ENCODE data around the gene IGF2BP2.
"Not testable (repeated sequence)": the region's sequence is repeated elsewhere in the genome, so short reads cannot be mapped to it uniquely, and the experiment has no call there.

Gene IGF2BP2

DNA sequence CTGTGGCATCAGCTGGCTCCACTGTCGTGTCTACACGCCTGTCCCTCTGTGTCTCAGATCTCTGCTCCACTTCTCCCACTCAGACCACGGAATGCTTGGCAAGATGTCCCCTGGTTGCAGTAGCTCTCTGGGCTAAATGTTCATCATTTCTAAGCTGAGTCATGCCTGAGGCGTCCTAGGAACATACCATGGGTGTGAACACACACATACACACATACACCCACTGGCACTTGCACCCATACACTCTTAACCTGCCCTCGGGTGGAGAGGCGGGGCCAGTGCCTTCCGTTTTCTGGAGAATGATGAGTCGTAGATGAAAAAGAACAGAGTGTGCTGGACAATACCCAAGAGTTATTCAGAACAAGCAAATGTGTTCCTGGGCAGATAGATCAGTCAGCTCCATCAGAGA is 166.3 kb downstream of the IGF2BP2 start:
- DNase-seq, result no peak

GRCh38 chr3:185657691-185658503 is 166.9 kb downstream of the IGF2BP2 start:
- no peak for DNase-seq

DNA sequence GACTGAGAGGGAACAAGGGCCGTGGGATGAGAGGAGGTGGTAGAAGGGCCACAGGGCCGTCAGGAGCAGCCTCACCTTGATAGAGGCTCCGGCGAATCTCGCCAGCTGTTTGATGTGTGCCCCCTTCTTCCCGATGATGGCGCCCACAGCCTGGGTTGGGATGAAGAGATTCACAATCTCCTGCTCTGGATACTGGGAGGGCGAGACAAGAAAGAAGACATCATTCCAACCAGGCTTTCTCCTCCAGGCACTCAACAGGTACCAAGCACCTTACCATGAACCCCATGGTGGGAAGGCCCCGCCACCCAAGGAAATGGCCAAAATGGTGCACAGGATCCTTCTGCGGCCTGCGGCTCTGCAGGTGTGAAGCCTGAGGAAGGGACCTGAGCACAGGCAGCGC is 167.6 kb downstream of the IGF2BP2 start:
- DNase-seq, result no peak

- DNase-seq, result no peak
Observed at GRCh38 chr3:185656321-185656840, 168.5 kb downstream of the IGF2BP2 start.

GRCh38 chr3:185655426-185656320 is 169.2 kb downstream of the IGF2BP2 start:
- no peak for DNase-seq

DNA sequence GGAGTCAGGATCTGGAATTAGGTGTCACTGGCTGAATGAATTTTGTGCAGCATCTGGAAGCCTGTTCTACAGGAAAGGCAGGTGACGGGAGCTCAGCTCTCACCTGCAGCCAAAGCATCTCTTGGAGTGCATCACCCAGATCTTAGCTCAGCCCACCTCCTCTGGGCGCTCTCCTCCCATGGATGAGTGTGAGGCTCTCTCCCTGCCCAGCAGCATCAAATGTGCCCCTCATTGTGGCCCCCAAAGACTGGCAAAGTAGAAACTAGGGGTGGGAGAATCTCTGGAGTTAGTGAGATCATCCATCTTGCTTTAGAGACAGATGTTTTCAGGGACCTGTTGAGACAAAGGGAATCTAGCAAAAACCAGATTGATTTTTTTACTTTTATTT is 170.1 kb downstream of the IGF2BP2 start:
- no peak for DNase-seq

DNA sequence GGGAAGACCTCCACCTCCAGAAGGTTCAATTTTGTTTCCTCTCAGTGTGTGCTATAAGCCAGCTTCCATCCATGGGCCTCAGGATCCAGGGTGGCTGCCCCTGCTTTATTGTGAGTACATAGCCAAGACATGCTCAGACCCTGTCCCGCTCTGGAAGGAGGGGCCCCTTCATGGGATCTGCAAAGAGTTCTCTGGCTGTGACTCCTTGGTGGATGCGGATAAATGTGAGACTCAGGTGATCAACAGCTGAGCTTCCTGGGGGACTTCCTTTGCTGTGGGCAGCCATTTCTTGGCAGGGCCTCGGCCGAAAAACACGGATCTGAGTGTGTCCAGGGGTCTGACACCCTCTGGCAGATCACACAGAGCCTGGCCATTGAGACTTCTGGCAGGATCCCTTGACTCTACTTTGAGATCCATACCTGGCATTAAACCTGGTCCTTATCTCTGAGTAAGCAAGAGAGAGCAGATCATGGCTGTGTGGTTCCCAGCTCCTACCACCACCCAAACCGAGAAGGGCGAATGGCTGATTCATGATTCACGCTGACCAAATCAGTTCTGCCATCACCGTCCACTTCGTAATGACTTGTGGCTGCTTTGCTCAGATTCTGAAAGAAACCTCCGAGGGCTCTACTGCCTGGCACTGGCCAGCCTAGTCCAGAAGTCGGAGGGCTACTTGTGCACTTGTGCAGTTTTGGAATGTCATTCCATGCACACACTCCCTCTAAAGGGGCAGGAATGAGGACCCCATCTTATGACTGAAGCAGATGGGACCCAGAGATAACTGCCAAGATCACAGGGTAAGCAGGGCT is 170.7 kb downstream of the IGF2BP2 start:
- DNase-seq, result no peak

GRCh38 chr3:185651971-185652370 is 172.9 kb downstream of the IGF2BP2 start:
- no peak for DNase-seq

- DNase-seq, result no peak
Observed at GRCh38 chr3:185649414-185649813, 175.4 kb downstream of the IGF2BP2 start.

DNA sequence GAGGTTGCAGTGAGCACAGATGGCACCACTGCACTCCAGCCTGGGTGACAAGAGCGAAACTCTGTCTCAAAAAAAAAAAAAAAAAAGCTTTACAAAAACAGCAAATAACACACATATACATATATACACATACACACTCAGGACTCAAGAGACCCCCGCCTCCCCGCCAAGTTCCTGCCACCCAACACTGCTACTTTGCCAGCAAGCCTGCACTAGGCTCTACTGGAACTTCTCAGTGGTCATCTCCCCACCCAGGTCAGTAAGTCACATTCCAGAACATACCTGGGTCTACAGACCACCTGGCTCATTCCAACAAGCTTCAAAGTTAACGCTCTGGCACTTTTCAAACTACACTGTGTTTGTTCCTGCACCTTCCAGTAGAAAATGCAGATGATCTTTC is 176.4 kb downstream of the IGF2BP2 start:
- DNase-seq, result no peak

DNA sequence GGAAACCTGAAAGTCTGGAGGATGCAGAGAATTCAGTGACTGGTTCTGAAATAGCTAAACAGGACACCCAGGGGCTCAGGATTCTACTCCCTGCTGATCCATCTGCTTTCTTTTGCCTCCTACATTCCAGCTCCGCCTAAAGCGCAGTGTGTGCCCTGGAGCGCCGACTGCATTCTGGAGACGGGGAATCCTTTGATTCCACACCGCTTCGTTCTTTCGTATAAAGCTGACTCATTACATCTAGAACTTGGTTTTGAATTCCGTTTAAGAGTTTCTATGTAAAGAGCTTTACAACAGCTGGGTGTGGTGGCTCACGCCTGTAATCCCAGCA is 177.0 kb downstream of the IGF2BP2 start:
- no peak for DNase-seq

GRCh38 chr3:185647134-185647879 is 177.5 kb downstream of the IGF2BP2 start:
- no peak for DNase-seq

GRCh38 chr3:185646382-185647133 is 178.3 kb downstream of the IGF2BP2 start:
- peak in 1 of 2 donors; percentile 22 for DNase-seq

DNA sequence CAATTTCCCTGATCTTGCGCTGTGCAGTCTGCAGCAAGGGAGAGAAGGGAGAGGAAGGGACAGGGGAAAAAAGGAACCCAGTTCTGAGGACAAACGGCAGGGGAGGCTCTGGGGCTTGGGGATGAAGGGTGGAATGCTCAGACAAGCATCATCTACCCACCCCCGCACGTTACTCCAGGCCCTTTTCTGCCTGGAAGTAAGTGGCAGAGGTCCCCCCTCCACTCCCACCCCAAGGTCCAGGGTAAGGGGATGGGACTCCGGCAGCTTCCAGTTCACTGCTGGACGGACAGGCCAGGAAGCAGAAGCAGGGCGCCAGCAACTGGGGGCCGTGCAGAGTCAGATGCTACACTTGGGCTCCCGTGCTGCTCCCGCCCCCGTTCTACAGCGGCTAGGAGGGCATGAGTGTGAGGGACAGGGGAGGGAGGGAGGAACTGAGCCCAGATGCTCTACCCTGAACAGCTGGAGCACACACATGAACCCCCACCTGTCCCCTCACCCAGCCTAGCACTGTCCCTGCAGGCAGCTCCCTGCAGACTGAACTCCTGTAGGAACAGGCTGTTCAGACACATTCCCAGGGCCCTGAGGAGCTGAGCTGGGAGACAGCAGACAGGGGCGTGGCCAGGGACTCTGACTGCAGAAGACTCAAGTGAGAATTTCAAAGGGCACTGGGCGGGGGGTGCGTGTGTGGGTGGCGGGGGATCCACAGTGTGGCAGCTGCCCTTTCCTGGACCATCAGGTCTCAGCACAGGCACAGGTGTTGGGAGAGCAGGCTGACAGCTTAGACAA is 179.1 kb downstream of the IGF2BP2 start:
- DNase-seq, result no peak

- not testable (repeated sequence) for DNase-seq
Observed at GRCh38 chr3:185645191-185645590, 179.7 kb downstream of the IGF2BP2 start.

GRCh38 chr3:185640308-185640707 is 184.5 kb downstream of the IGF2BP2 start:
- no peak for DNase-seq

DNA sequence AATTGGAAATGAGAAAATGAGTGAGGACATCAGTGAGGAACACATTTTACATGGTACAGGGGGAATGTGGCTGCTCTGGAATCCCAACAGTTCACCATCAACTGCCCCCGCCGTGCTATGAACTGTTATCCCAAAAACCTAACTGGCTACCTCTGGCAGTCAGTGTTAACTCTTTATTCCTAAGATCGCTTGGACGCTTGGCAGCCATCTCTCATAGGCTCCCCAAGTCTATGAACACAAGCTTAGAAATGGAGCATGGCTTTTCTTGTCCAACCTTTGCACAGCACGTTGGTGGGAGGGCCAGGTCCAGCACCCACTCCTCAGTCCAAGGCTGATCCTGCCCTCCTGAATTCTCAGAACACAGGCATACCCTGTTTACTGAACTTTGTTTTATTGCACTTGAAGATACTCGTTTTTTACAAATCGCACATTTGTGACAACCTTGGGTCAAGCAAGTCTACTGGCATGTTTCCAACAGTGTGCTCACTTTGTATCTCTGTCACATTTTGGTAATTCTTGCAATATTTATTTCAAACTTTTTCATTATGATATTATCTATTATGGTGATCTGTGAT is 185.1 kb downstream of the IGF2BP2 start:
- DNase-seq, result no peak

GRCh38 chr3:185638651-185639050 is 186.2 kb downstream of the IGF2BP2 start:
- DNase-seq, result not testable (repeated sequence)

DNA sequence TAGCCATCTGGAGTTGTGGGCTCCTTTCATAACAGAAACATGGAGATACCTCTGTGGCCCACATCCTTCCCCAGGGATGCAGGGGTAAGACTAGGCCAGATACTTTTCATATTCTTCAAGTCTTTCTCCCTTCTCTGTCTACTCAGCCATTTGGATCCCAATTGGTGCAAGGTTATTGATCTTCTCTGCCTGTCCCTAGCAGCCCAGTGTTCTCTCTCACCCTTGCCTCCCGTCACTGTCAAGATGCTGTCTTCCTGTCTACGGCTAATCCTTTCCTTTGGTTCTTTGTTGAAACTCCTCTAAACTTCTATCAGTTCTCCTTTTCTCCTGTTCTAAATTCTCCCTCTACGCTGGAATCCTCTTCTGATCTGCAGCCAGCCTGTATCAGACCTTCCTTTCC is 187.5 kb downstream of the IGF2BP2 start:
- DNase-seq, result no peak

- DNase-seq, result no peak
Observed at GRCh38 chr3:185632996-185633395, 191.8 kb downstream of the IGF2BP2 start.

All from CD4-positive, alpha-beta T cell treated with Interleukin-4 for 1 hour (primary cell).